ENCODE measurements around the gene STARD3NL.
"Not testable (repeated sequence)": the region's sequence is repeated elsewhere in the genome, so short reads cannot be mapped to it uniquely, and the experiment has no call there.

Gene STARD3NL

DNA sequence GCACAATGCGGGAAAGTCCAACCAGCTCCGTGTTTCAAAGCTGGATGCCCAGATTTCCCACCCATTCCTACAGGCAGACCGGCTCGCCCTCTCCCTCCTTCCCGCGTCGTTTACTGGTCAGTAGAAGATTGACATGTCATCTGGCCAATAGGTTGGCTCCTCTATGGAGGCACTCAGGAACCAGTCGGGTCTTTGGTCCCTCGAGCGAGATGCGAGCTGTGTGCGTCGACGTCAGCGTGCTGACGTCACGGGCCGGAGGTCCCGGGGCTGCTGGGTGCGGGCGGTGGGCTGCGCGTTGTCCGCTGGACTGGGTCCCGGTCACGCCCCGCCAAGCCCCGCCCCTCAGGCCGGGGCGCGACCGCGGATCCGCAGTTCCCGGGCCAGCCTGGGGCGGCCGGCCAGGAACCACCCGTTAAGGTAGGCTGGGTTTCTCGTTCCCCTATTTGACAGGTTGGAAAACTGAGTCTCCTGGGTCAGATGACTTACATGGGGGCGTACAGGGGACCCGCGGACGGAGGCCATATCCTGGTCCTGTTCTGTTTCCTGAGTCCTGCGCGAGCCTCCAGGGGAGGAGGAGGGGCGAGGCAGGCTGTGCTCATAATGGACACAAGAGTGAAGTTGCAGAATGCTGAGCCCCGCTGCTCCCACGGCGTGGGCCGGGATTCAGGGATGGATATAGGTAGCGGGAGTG lies at the start of gene STARD3NL:
TSS of gene STARD3NL (plus strand) at position 242 of the 691 bp plus-strand sequence. CDS start 29,260 bp downstream, outside the sequence.
- DNase-seq, result peak; percentile 100

- DNase-seq, result no peak
These were observed 48.9 kb upstream of the STARD3NL start for GRCh38 chr7:38129162-38129561.

GRCh38 chr7:38129579-38129978 lies 48.5 kb upstream of the STARD3NL start:
- DNase-seq, result no peak

GRCh38 chr7:38138171-38138570 lies 39.9 kb upstream of the STARD3NL start:
- no peak for DNase-seq

DNA sequence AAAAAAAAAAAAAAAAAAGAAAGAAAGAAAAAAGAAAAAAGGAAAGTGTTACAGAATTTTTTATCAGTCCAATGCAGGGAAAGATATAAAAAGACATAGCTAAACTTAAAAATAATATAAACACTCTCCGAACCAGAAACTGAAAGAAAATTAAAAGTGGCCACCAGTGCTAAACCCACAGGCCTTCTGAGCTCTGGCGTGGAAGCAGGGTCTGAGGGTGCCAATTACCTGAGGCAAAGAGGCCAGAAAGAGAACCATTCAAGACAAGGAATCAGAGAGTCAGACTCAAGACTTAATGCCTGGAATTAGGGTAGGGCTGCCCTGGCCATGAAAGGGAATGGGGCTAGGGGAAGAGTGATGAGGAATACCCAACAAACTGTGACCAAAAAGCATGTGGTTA lies 36.9 kb upstream of the STARD3NL start:
- no peak for DNase-seq

- no peak for DNase-seq
These were observed 35.3 kb upstream of the STARD3NL start for GRCh38 chr7:38142736-38143135.

DNA sequence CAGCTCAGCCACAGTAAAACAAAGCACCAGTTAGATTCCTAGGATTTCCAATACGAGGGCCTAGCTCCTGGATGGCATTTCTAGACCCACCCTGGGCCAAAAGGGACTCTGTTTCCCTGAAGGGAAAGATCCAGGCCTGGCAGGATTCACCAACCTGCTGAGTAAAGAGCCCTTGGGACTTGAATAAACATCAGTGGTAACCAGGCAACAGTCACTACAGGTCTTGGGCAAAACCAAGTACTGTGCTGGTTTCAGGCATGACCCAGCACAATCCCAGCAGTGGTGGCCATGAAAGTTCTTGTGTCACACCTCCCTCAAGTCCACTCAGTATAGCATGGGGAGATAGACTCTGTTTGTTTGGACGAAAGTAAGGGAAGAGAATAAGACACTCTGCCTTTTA lies 31.0 kb upstream of the STARD3NL start:
- no peak for DNase-seq

GRCh38 chr7:38151556-38151955 lies 26.5 kb upstream of the STARD3NL start:
- DNase-seq, result no peak

- no peak for DNase-seq
These were observed 24.5 kb upstream of the STARD3NL start for GRCh38 chr7:38153515-38153914.

- no peak for DNase-seq
These were observed 23.8 kb upstream of the STARD3NL start for GRCh38 chr7:38154278-38154677.

- DNase-seq, result no peak
These were observed 18.0 kb upstream of the STARD3NL start for GRCh38 chr7:38160003-38160571.

- no peak for DNase-seq
These were observed 16.0 kb upstream of the STARD3NL start for GRCh38 chr7:38162036-38162435.

DNA sequence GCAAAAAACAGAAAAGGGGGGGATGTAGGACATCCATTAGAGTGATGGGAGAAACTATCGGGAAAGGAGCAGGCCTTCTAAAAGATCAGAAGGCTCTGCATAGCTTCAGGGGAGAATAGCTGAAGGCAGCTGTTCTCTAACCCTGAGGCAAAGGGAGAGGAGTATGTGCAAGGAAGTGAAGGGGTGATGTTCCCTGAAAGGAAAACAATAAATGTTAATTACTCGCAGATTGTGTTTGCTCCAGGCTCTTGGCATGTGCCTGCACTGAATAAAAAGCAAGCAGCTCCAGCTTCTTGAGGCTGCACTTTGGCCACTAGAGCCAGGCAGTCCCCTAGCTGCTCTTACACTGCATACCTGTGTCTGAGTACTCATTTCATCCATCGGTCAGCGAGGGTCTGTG lies 14.4 kb upstream of the STARD3NL start:
- DNase-seq, result no peak

GRCh38 chr7:38168890-38169570 lies 9.0 kb upstream of the STARD3NL start:
- DNase-seq, result peak; percentile 34 to 57

GRCh38 chr7:38169847-38170246 lies 8.2 kb upstream of the STARD3NL start:
- peak; percentile 57 to 70 for DNase-seq

DNA sequence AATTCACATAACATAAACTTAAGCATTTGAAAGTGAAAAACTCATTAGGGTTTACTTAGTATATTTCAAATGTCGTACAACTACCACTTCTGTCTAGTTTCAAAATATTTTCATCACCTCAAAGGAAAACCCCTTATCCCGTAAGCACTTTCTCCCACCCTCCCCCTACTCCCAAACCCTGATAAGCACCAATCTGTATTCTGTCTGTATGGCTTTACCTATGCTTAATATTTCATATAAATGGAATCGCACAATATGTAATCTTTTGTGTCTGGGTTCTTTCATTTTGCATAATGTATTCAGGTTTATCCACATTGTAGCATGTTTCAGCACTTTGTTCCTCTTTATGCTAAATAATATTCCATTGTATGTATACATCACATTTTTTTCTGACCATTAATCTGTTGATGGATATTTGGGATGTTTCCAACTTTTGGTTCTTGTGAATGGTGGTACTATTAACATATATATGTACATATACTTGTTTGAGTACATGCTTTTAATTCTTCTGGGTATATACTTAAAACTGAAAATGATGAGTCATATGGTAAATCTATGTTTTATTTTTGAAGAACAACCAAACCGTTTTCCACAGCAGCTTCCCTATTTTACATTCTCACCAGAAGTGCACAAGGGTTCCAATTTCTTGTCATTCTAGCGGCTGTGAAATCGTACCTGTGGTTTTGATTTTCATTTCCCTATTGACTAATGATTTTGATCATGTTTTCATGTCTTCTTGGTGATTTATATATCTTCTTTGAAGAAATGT lies 6.2 kb upstream of the STARD3NL start:
- DNase-seq, result peak; percentile 81 to 90

DNA sequence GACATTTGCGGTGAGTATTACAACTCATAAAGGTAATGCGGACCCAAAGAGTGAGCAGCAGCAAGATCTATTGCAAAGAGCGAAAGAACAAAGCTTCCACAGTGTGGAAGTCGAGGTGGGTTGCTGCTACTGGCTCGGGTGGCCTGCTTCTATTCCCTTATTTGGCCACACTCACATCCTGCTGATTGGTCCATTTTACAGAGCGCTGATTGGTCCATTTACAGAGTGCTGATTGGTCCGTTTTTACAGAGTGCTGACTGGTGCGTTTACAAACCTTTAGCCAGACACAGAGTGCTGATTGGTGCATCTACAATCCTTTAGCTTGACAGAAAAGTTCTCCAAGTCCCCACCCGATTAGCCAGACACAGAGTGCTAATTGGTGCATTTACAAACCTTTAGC lies 2.5 kb upstream of the STARD3NL start:
- DNase-seq, result not testable (repeated sequence)

DNA sequence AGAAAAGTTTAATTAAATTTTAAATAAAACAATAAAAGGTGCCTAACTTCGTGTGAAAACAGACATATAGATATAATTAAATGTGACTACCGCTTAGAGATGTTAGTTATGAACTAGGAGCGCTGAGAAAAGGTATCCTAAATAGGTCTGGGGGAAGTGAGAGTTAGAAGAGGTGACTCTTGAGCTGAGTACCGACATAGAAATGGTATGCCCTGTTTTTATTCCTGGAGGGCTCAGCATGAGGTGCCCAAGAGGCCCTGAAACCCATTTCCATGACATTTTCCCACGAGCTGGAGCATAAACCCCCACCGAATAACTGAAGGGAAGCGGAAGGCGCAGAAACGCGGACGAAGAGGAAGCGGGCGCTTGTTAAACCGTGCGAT lies 433 bp upstream of the STARD3NL start:
- DNase-seq, result no peak

GRCh38 chr7:38178695-38179344 lies 775 bp downstream of the STARD3NL start:
- DNase-seq, result peak; percentile 52 to 58

DNA sequence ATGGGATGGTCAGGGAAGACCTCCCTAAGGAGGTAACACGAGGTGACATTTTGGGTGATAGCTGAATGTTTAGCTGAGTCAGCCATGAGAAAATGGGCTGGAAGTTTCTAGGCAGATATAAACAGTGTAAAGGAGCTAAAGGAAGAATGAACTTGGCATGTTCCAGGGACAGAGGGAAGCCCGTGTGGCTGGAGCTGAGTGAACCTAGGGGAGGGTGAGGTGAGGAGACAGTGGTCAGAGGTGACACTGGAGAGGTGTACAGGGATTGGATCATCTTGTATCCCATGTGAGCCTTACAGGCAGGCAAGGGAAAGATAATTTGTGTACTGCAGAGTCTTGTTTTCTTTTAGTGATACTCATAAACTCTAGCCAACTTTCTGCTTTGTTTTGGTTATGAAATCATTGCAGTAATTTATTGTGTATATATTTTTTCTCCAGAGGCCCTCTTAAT lies 1.8 kb downstream of the STARD3NL start:
- DNase-seq, result no peak

- DNase-seq, result peak in 1 of 2 experiments; percentile 9
These were observed 3.1 kb downstream of the STARD3NL start for GRCh38 chr7:38181111-38181510.

DNA sequence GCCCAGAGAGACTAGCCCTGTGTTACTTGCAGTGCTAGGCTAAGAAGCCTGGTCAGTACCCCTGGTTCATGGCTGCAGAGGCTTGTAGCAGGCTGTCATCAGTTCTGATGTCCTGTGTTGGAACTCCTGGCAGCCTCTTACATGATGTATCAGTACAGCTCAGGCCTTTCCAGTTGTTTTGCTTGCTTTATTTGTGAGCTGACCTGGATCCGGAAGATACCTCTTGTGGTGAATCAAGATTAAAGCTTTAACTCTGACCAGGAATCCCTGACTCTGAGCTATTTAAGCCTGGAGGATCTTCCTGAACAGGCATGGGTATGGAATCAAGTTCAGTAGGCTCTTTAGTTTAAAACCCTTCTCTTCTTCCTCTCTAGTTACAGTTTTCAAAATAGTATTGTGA lies 4.4 kb downstream of the STARD3NL start:
- DNase-seq, result no peak
